OCI-LY3 (cell line): ENCODE measurements around the gene RBMS3.

Source experiments
- EZH2phosphoT487 ChIP-seq: fragments of 200-600 bp; shearing (Covaris generic); IDR thresholded peaks from 2 replicates; pipeline ENCODE4 v1.6.1; 2018; ENCODE audit warnings: antibody characterized with exemption, mixed run types, low read depth
- TF ChIP-seq, protein P1 (sequence below): fragments of 200-600, 300-600 bp; sonication (generic); IDR thresholded peaks from 2 replicates; pipeline ENCODE4 v1.5.1; 2014; ENCODE audit warnings: antibody characterized with exemption, low read length, low read depth

DNA sequence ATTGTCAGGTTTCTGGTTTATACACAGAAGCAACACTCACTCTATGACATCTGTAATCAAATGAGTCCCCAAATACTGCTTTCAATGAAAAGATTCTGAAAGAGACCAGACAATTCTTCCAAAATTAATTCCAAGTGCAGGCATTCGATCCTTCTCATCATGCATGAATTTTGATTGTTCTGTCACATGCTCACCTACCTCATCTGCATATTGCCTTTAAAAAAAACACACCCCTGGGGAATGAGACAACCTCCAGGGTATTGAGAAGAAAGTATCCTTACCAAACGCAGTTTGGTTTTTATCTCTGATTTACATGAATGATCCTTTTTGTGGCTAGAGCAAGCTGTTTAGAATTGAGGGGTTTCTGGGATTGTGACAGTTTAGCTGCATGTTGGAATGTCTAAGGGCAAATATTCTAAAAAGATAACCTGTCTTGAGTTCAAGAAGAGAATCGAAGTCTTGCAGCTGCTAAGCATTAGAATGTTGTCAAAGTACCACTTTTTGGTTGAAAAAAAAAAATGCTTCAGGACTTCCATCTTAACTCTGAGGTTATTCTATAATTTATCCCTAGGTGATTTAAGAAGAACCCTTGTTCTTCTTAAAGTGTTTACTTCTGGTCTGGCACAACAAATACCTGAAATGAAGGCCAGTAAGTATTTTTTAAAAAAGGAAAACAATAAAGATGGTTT is 653.1 kb downstream of the RBMS3 start:
- TF ChIP-seq, protein P1, sequence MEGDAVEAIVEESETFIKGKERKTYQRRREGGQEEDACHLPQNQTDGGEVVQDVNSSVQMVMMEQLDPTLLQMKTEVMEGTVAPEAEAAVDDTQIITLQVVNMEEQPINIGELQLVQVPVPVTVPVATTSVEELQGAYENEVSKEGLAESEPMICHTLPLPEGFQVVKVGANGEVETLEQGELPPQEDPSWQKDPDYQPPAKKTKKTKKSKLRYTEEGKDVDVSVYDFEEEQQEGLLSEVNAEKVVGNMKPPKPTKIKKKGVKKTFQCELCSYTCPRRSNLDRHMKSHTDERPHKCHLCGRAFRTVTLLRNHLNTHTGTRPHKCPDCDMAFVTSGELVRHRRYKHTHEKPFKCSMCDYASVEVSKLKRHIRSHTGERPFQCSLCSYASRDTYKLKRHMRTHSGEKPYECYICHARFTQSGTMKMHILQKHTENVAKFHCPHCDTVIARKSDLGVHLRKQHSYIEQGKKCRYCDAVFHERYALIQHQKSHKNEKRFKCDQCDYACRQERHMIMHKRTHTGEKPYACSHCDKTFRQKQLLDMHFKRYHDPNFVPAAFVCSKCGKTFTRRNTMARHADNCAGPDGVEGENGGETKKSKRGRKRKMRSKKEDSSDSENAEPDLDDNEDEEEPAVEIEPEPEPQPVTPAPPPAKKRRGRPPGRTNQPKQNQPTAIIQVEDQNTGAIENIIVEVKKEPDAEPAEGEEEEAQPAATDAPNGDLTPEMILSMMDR = no peak
- TF ChIP-seq EZH2phosphoT487 = no peak
